H9 (cell line): ENCODE results near the gene EHBP1. TPM values are rescaled to one million over a fixed set of nuclear protein-coding genes. Genes with fewer than 3 reads are reported as not detected.

ENCODE experiments used
- DNase-seq: peaks from one replicate; pipeline ENCODE4 v3.0.0-alpha.2; 2017
- H2AFZ ChIP-seq: one replicate; pipeline ENCODE4 v1.6.1; 2013; ENCODE audit warnings: mild to moderate bottlenecking, low read length, control low read depth, moderate library complexity
- H2AK5ac ChIP-seq: 2 replicates; pipeline ENCODE4 v1.6.1; 2013; ENCODE audit warnings: low read length, control low read depth, mixed read lengths; ENCODE audit not compliant: insufficient read length
- H2BK120ac ChIP-seq: one replicate; pipeline ENCODE4 v1.6.1; 2013; ENCODE audit warnings: low read depth, mild to moderate bottlenecking, low read length, control low read depth, inconsistent platforms; ENCODE audit not compliant: poor library complexity, severe bottlenecking
- H2BK12ac ChIP-seq: 2 replicates; pipeline ENCODE4 v1.6.1; 2013; ENCODE audit warnings: low read length, control low read depth, mixed read lengths, low read depth; ENCODE audit not compliant: insufficient read length
- H2BK15ac ChIP-seq: 2 replicates; pipeline ENCODE4 v1.6.1; 2013; ENCODE audit warnings: low read depth, low read length, control low read depth
- H2BK20ac ChIP-seq: one replicate; pipeline ENCODE4 v1.6.1; 2013; ENCODE audit warnings: low read depth, mild to moderate bottlenecking, low read length, control low read depth, inconsistent platforms; ENCODE audit not compliant: poor library complexity, severe bottlenecking
- H2BK5ac ChIP-seq: 2 replicates; pipeline ENCODE4 v1.6.1; 2013; ENCODE audit warnings: low read length, control low read depth, mixed read lengths; ENCODE audit not compliant: insufficient read length
- H3K14ac ChIP-seq: 2 replicates; pipeline ENCODE4 v1.6.1; 2013; ENCODE audit warnings: low read length, control low read depth; ENCODE audit not compliant: insufficient read depth
- H3K18ac ChIP-seq: 2 replicates; pipeline ENCODE4 v1.6.1; 2013; ENCODE audit warnings: low read depth, mild to moderate bottlenecking, mixed read lengths, low read length, control low read depth; ENCODE audit not compliant: insufficient read length
- H3K23ac ChIP-seq: 2 replicates; pipeline ENCODE4 v1.6.1; 2013; ENCODE audit warnings: low read length, control low read depth, mixed read lengths, low read depth; ENCODE audit not compliant: insufficient read length
- H3K23me2 ChIP-seq: 2 replicates; pipeline ENCODE4 v1.6.1; 2013; ENCODE audit warnings: low read depth, mild to moderate bottlenecking, mixed read lengths, low read length, control low read depth; ENCODE audit not compliant: insufficient read length, poor library complexity, severe bottlenecking
- H3K27ac ChIP-seq: 2 replicates; pipeline ENCODE4 v1.5.1; 2013; ENCODE audit warnings: low read length, control low read depth, mixed read lengths, low read depth; ENCODE audit not compliant: insufficient read length
- H3K27me3 ChIP-seq: 2 replicates; pipeline ENCODE4 v1.6.1; 2013; ENCODE audit warnings: low read length, control low read depth, inconsistent platforms; ENCODE audit not compliant: insufficient read depth
- H3K4ac ChIP-seq: 2 replicates; pipeline ENCODE4 v1.6.1; 2013; ENCODE audit warnings: low read depth, mild to moderate bottlenecking, control low read depth, inconsistent platforms, low read length, moderate library complexity
- H3K4me1 ChIP-seq: 2 replicates; pipeline ENCODE4 v1.6.1; 2013; ENCODE audit warnings: low read length, control low read depth, inconsistent platforms; ENCODE audit not compliant: insufficient read depth
- H3K4me2 ChIP-seq: 2 replicates; pipeline ENCODE4 v1.6.1; 2013; ENCODE audit warnings: low read length, control low read depth, mixed read lengths; ENCODE audit not compliant: insufficient read length, insufficient read depth
- H3K56ac ChIP-seq: 2 replicates; pipeline ENCODE4 v1.6.1; 2013; ENCODE audit warnings: low read depth, mild to moderate bottlenecking, mixed read lengths, low read length, control low read depth; ENCODE audit not compliant: insufficient read length
- H3K79me1 ChIP-seq: 2 replicates; pipeline ENCODE4 v1.6.1; 2013; ENCODE audit warnings: low read depth, mild to moderate bottlenecking, moderate library complexity, low read length, control low read depth, inconsistent platforms; ENCODE audit not compliant: insufficient read depth, poor library complexity, severe bottlenecking
- H3K79me2 ChIP-seq: 2 replicates; pipeline ENCODE4 v1.6.1; 2013; ENCODE audit warnings: low read length, control low read depth, inconsistent platforms; ENCODE audit not compliant: insufficient read depth
- H3K9ac ChIP-seq: 2 replicates; pipeline ENCODE4 v1.6.1; 2013; ENCODE audit warnings: low read length, control low read depth, mixed read lengths; ENCODE audit not compliant: insufficient read length; ENCODE audit errors: extremely low read depth
- H3K9me3 ChIP-seq: one replicate; pipeline ENCODE4 v1.6.1; 2013; ENCODE audit warnings: low read depth, low read length, inconsistent platforms; ENCODE audit not compliant: control insufficient read depth
- H3T11ph ChIP-seq: one replicate; pipeline ENCODE4 v1.6.1; 2013; ENCODE audit warnings: mild to moderate bottlenecking, low read length, control low read depth, inconsistent platforms
- H4K20me1 ChIP-seq: one replicate; pipeline ENCODE4 v1.6.1; 2013; ENCODE audit not compliant: control insufficient read depth, insufficient read length, insufficient read depth
- H4K5ac ChIP-seq: 2 replicates; pipeline ENCODE4 v1.6.1; 2013; ENCODE audit warnings: low read depth, mild to moderate bottlenecking, mixed read lengths, low read length, control low read depth; ENCODE audit not compliant: insufficient read length
- H4K8ac ChIP-seq: replicated peaks from 2 replicates; pipeline ENCODE4 v1.6.1; 2013; ENCODE audit warnings: low read length, control low read depth, mixed read lengths, low read depth; ENCODE audit not compliant: insufficient read length
- H4K91ac ChIP-seq: 2 replicates; pipeline ENCODE4 v1.6.1; 2013; ENCODE audit warnings: low read depth, mild to moderate bottlenecking, moderate library complexity, mixed read lengths, low read length, control low read depth; ENCODE audit not compliant: insufficient read length
- H3K27ac Mint-ChIP-seq, 3 experiments: 2 replicates in 2 of 3; 3 replicates in 1 of 3; pipeline ENCODE4 v1.8.0; 2020 to 2021; ENCODE audit warnings: mixed read lengths in 3 of 3, mild to moderate bottlenecking in 1 of 3, moderate library complexity in 1 of 3
- H3K27me3 Mint-ChIP-seq: 2 replicates; pipeline ENCODE4 v1.8.0; 2021; ENCODE audit warnings: low read depth, mild to moderate bottlenecking, moderate library complexity, mixed read lengths
- H3K36me3 Mint-ChIP-seq, 3 experiments: 2 replicates in 2 of 3; 3 replicates in 1 of 3; pipeline ENCODE4 v1.8.0; 2020 to 2021; ENCODE audit warnings: low read depth in 3 of 3, mixed read lengths in 3 of 3; ENCODE audit not compliant: insufficient read depth in 1 of 3
- H3K4me1 Mint-ChIP-seq, 2 experiments: 2 replicates each; pipeline ENCODE4 v1.8.0; 2020; ENCODE audit warnings: mixed read lengths in 2 of 2
- H3K4me3 Mint-ChIP-seq, 2 experiments: 2 replicates in 1 of 2; 3 replicates in 1 of 2; pipeline ENCODE4 v1.8.0; 2020 to 2021; ENCODE audit warnings: mild to moderate bottlenecking in 2 of 2, mixed read lengths in 2 of 2, moderate library complexity in 1 of 2
- H3K9me3 Mint-ChIP-seq, 2 experiments: 2 replicates in 1 of 2; 3 replicates in 1 of 2; pipeline ENCODE4 v1.8.0; 2020; ENCODE audit warnings: mild to moderate bottlenecking in 2 of 2, mixed read lengths in 2 of 2, moderate library complexity in 1 of 2
- CTCF ChIP-seq: fragments of 200-600 bp; sonication (generic); conservative IDR thresholded peaks from 3 replicates; pipeline ENCODE4 v1.8.0; 2021; ENCODE audit warnings: antibody characterized with exemption, mild to moderate bottlenecking
- WGBS: extraction: QIAGEN DNeasy Blood & Tissue Kit; methylation state at CpG from one replicate; pipeline ENCODE4 v1.1.7; 2013; ENCODE audit warnings: missing lambda C conversion rate, low lambda C conversion rate, mixed read lengths; ENCODE audit not compliant: insufficient read length; ENCODE audit errors: extremely low coverage; 5-methylcytosine and 5-hydroxymethylcytosine counted together
- total RNA-seq: library from RNA; stranded (reverse); gene quantifications from 2 replicates; pipeline ENCODE4 v1.2.1, GENCODE V29; 2021

Gene EHBP1
- total RNA-seq, 1 experiment from 2014 or later, result 35.6 TPM

GRCh38 chr2:63049211-63049969 lies 343.9 kb downstream of the EHBP1 start:
- WGBS, result no CpG with 5 or more reads among the region's 39 CpGs
- Histone ChIP-seq H3K9ac (no peak overlapping the region), H2BK5ac (no peak overlapping the region), H3K27ac (no peak overlapping the region), H4K5ac (no peak overlapping the region), H4K8ac (no peak overlapping the region), H2BK120ac (no peak overlapping the region), H2BK15ac (no peak overlapping the region), H3T11ph (no peak overlapping the region), H3K79me1 (no peaks in the 10 kb centered on the region), H3K14ac (no peak overlapping the region), H3K23me2 (peaks cover 55% of the 10 kb centered on the region), H3K23ac (no peak overlapping the region), H3K4me2 (peak overlapping the region; percentile 66), H3K9me3 (no peaks in the 10 kb centered on the region), H3K27me3 (peaks cover 49% of the 10 kb centered on the region), H3K4me1 (peaks cover 3% of the 10 kb centered on the region; the same call in 1 of the 2 replicates), H2BK20ac (no peak overlapping the region), H3K4ac (no peak overlapping the region), H2BK12ac (no peak overlapping the region), H3K18ac (no peak overlapping the region), H3K79me2 (no peaks in the 10 kb centered on the region), H2AFZ (no peak overlapping the region), H3K56ac (no peak overlapping the region), H4K91ac (no peak overlapping the region), H4K20me1 (peaks cover 5% of the 10 kb centered on the region), H2AK5ac (no peak overlapping the region)
- peaks cover 0 to 2% of the 10 kb centered on the region in 2 experiments; a peak in 3 of 5 replicates for H3K9me3 Mint-ChIP-seq
- peak overlapping the region; percentile 65 to 86 for H3K4me3 Mint-ChIP-seq
- peaks cover 66 to 71% of the 10 kb centered on the region in 2 experiments for H3K4me1 Mint-ChIP-seq
- peaks cover 95% of the 10 kb centered on the region for H3K27me3 Mint-ChIP-seq
- TF ChIP-seq CTCF, result no peak
- H3K27ac Mint-ChIP-seq, result peak overlapping the region in 1 of 3 experiments; percentile 16; a peak in 1 of 7 replicates
- DNase-seq, result peak; percentile 52
- H3K36me3 Mint-ChIP-seq, result no peaks in the 10 kb centered on the region; a peak in 2 of 7 replicates
